CD4-positive, alpha-beta T cell (primary cell): Measurements from ENCODE around the gene GRIN2A. TPM values are rescaled to one million over a fixed set of nuclear protein-coding genes. Genes with fewer than 3 reads are reported as not detected.

Experiments used
- ATAC-seq: fragments of 200-7000 bp; cut with Tn5 transposase; one replicate; pipeline ENCODE4 v1.10.0; 2022; ENCODE audit warnings: mild to moderate bottlenecking; ENCODE audit not compliant: poor library complexity
- CTCF ChIA-PET: fragments of 350-600 bp; sonication (Branson Sonifier 250); formaldehyde crosslinking; loops from one replicate; lab custom pipeline; 2021; ENCODE audit warnings: antibody characterized with exemption, inconsistent platforms; lab: Charles Lee
- POLR2A ChIA-PET: fragments of 350-600 bp; sonication (Branson Sonifier 250); formaldehyde crosslinking; loops from one replicate; lab custom pipeline; 2021; ENCODE audit warnings: antibody characterized with exemption, inconsistent platforms; lab: Charles Lee
- DNase-seq, 14 experiments: peaks; one replicate each; pipeline ENCODE4 v3.0.0-alpha.2; 2013 to 2020; ENCODE audit warnings: mixed read lengths in 2 of 14
- H3K27ac ChIP-seq, 2 donors: one replicate each; pipeline versions ENCODE4 v1.5.1 to v1.7.0; 2013; ENCODE audit warnings: low read length in 2 of 2, low read depth in 1 of 2, mild to moderate bottlenecking in 1 of 2
- H3K27me3 ChIP-seq, 2 experiments: 1 replicate in 1 of 2; 2 replicates in 1 of 2; pipeline versions ENCODE4 v1.6.1 to v1.7.0; 2013; ENCODE audit warnings: low read length in 2 of 2, control low read depth in 1 of 2, mild to moderate bottlenecking in 1 of 2, moderate library complexity in 1 of 2; ENCODE audit not compliant: insufficient read depth in 2 of 2, control insufficient read depth in 1 of 2
- H3K36me3 ChIP-seq: one replicate; pipeline ENCODE4 v1.6.1; 2013; ENCODE audit warnings: low read length, control low read depth; ENCODE audit not compliant: insufficient read depth
- H3K4me1 ChIP-seq: one replicate; pipeline ENCODE4 v1.6.1; 2013; ENCODE audit warnings: low read length, control low read depth; ENCODE audit not compliant: insufficient read depth
- H3K4me3 ChIP-seq: one replicate; pipeline ENCODE4 v1.5.1; 2013; ENCODE audit warnings: mild to moderate bottlenecking, low read length, moderate library complexity
- H3K9me3 ChIP-seq, 2 experiments: 1 replicate in 1 of 2; 2 replicates in 1 of 2; pipeline versions ENCODE4 v1.6.1 to v1.7.0; 2013; ENCODE audit warnings: low read length in 2 of 2, mild to moderate bottlenecking in 2 of 2, control low read depth in 1 of 2, moderate library complexity in 1 of 2; ENCODE audit not compliant: control insufficient read depth in 1 of 2, insufficient read depth in 1 of 2
- H3K27ac Mint-ChIP-seq: one replicate; pipeline ENCODE4 v1.8.0; 2020; ENCODE audit warnings: mixed read lengths
- H3K27me3 Mint-ChIP-seq: one replicate; pipeline ENCODE4 v1.8.0; 2021; ENCODE audit warnings: mixed read lengths
- H3K36me3 Mint-ChIP-seq: one replicate; pipeline ENCODE4 v1.8.0; 2021; ENCODE audit warnings: low read depth, mixed read lengths
- H3K4me1 Mint-ChIP-seq: one replicate; pipeline ENCODE4 v1.8.0; 2021; ENCODE audit warnings: low read depth, mixed read lengths
- H3K4me3 Mint-ChIP-seq: one replicate; pipeline ENCODE4 v1.8.0; 2020; ENCODE audit warnings: mild to moderate bottlenecking, mixed read lengths
- H3K9me3 Mint-ChIP-seq: one replicate; pipeline ENCODE4 v1.8.0; 2020; ENCODE audit warnings: mixed read lengths
- intact Hi-C, 2 experiments: fragments of 100-400 bp; cut with DNase I in 1 of 2; cut with micrococcal nuclease in 1 of 2; formaldehyde crosslinking; loops; one replicate each; pipeline versions ENCODE4 v1.15.1 to v1.9.0; 2023 to 2025; cut with DNase I, micrococcal nuclease
- total RNA-seq, 174 experiments: library from RNA in 2 of 174; stranded (reverse) in 2 of 174; gene quantifications; one replicate each; pipeline ENCODE4 v1.2.3 and lab custom pipeline; 2021 to 2026
- TF ChIP-seq, protein P1 (sequence below): fragments of 200-600 bp; IDR thresholded peaks from one replicate; pipeline ENCODE4 v1.8.0; 2022; ENCODE audit warnings: antibody characterized with exemption, mild to moderate bottlenecking

The GRIN2A gene
- total RNA-seq, 2 experiments from 2014 or later = not detected

DNA sequence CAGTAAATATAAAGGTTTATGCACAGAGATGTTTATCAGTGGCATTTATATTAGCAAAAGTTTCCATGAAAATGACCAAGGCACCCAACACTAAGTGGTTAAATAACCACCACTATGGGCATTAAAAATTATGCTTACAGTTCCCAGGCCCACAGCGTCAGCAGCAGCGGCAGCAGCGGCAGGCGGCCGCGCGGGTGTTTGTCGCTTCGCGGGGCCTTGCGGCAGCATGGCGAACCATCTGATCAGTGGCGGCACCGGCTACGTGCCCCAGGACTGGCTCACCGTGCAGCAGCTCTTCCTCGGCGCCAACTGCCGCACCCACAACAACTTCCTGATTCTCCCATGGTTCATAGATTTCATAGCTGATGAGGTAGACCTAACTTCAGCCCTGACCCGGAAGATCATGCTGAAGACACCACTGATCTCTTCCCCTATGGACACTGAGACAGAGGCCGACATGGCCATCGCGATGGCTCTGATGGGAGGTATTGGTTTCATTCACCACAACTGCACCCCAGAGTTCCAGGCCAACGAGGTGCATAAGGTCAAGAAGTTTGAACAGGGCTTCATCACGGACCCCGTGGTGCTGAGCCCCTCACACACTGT, 71.0 kb downstream of the GRIN2A start:
- H3K4me1 ChIP-seq = no peaks in the 10 kb centered on the region
- peaks cover 0 to 19% of the 10 kb centered on the region in 2 experiments for H3K9me3 ChIP-seq
- ChIA-PET POLR2A (no interaction called here), CTCF (no interaction called here)
- H3K4me3 ChIP-seq = no peak overlapping the region
- no peaks in the 10 kb centered on the region for H3K36me3 ChIP-seq
- no peak overlapping the region for H3K4me3 Mint-ChIP-seq
- H3K27ac ChIP-seq = no peak overlapping the region
- peaks cover 0 to 2% of the 10 kb centered on the region in 2 experiments for H3K27me3 ChIP-seq
- intact Hi-C loops = no loop called here
- no peaks in the 10 kb centered on the region for H3K9me3 Mint-ChIP-seq
- TF ChIP-seq, protein P1, sequence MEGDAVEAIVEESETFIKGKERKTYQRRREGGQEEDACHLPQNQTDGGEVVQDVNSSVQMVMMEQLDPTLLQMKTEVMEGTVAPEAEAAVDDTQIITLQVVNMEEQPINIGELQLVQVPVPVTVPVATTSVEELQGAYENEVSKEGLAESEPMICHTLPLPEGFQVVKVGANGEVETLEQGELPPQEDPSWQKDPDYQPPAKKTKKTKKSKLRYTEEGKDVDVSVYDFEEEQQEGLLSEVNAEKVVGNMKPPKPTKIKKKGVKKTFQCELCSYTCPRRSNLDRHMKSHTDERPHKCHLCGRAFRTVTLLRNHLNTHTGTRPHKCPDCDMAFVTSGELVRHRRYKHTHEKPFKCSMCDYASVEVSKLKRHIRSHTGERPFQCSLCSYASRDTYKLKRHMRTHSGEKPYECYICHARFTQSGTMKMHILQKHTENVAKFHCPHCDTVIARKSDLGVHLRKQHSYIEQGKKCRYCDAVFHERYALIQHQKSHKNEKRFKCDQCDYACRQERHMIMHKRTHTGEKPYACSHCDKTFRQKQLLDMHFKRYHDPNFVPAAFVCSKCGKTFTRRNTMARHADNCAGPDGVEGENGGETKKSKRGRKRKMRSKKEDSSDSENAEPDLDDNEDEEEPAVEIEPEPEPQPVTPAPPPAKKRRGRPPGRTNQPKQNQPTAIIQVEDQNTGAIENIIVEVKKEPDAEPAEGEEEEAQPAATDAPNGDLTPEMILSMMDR = no peak
- no peak overlapping the region for H3K27ac Mint-ChIP-seq
- H3K4me1 Mint-ChIP-seq = no peaks in the 10 kb centered on the region
- H3K36me3 Mint-ChIP-seq = no peaks in the 10 kb centered on the region
- H3K27me3 Mint-ChIP-seq = peaks cover 3% of the 10 kb centered on the region
- DNase-seq (no peak), ATAC-seq (no peak)

DNA sequence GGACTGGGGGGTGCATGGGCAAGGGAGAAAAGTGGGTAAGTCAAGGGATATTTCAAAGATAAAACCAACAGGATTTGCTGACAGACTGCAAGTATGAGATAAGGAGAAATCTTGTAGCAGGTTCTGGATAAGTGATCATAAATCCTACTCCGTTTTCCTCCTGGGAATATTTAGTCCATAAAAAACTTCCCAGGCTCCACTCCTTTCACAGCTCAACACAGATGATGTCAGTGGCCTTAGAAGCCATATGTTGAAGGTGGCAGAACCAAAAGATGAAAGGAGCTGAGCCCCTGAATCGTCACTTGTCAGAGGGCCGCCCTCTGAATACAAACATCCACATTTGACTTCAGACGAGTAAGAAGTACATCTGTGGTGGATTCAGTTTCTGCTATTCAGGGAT, 71.7 kb downstream of the GRIN2A start:
- ATAC-seq (no peak), DNase-seq (no peak)
- H3K4me3 Mint-ChIP-seq = no peak overlapping the region
- CTCF ChIA-PET = no interaction called here
- intact Hi-C loops = no loop called here
- H3K9me3 Mint-ChIP-seq = no peaks in the 10 kb centered on the region
- Histone ChIP-seq H3K27me3 (peaks cover 0 to 2% of the 10 kb centered on the region in 2 experiments), H3K4me3 (no peak overlapping the region), H3K36me3 (no peaks in the 10 kb centered on the region), H3K4me1 (no peaks in the 10 kb centered on the region), H3K9me3 (peaks cover 0 to 19% of the 10 kb centered on the region in 2 experiments), H3K27ac (no peak overlapping the region)
- no peaks in the 10 kb centered on the region for H3K4me1 Mint-ChIP-seq
- H3K27ac Mint-ChIP-seq = no peak overlapping the region
- peaks cover 3% of the 10 kb centered on the region for H3K27me3 Mint-ChIP-seq
- POLR2A ChIA-PET = no interaction called here
- TF ChIP-seq, protein P1 = no peak
- H3K36me3 Mint-ChIP-seq = no peaks in the 10 kb centered on the region

DNA sequence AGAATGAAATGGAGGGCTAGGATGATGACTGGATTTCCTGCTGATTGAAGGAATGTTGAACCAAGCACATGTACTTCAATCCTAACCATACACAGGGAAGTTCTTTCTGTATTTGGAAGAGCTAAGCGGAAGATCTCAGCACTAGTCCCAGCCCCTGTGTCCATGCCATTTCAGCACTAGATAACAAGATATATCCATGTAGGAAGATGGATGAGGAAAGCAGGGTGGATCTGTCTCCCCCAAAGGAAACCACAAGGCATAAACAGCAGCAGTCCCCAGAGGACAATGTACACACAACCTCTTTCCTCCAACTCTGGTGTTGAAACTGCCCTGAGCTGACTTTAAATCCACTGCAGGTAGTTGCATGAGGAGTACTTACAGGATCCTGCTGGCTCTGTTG, 75.1 kb downstream of the GRIN2A start:
- intact Hi-C loops = no loop called here
- Histone ChIP-seq H3K36me3 (no peaks in the 10 kb centered on the region), H3K27ac (no peak overlapping the region), H3K27me3 (peaks cover 0 to 3% of the 10 kb centered on the region in 2 experiments), H3K9me3 (peaks cover 0 to 16% of the 10 kb centered on the region in 2 experiments), H3K4me1 (no peaks in the 10 kb centered on the region), H3K4me3 (no peak overlapping the region)
- TF ChIP-seq, protein P1 = no peak
- ATAC-seq = no peak
- no peaks in the 10 kb centered on the region for H3K9me3 Mint-ChIP-seq
- H3K4me1 Mint-ChIP-seq = no peaks in the 10 kb centered on the region
- ChIA-PET CTCF (no interaction called here), POLR2A (no interaction called here)
- peaks cover 12% of the 10 kb centered on the region for H3K27me3 Mint-ChIP-seq
- H3K36me3 Mint-ChIP-seq = no peaks in the 10 kb centered on the region
- DNase-seq = no peak
- no peak overlapping the region for H3K4me3 Mint-ChIP-seq
- no peak overlapping the region for H3K27ac Mint-ChIP-seq
